Small intestine (tissue), 7 donors: ENCODE data around the gene CDK14. TPM values are rescaled to one million over a fixed set of nuclear protein-coding genes. Genes with fewer than 3 reads are reported as not detected.

Source experiments
- DNase-seq, 2 donors: peaks; one replicate each; pipeline versions ENCODE4 v3.0.0 to v3.0.0-alpha.2; 2013
- FAIRE-seq: peaks from 2 replicates; lab custom pipeline; 2012; peaks lifted over from hg19 to GRCh38; lab: Jason Lieb, UNC
- H3K27ac ChIP-seq, 3 donors: one replicate each; pipeline ENCODE4 v1.5.1; 2013; ENCODE audit warnings: low read length in 2 of 3, mild to moderate bottlenecking in 2 of 3, control low read depth in 1 of 3, inconsistent platforms in 1 of 3, low read depth in 1 of 3, moderate library complexity in 1 of 3
- H3K27me3 ChIP-seq, 3 donors: one replicate each; pipeline ENCODE4 v1.6.1; 2013; ENCODE audit warnings: low read length in 3 of 3, inconsistent platforms in 1 of 3; ENCODE audit not compliant: control insufficient read depth in 3 of 3, insufficient read depth in 3 of 3
- H3K36me3 ChIP-seq, 3 donors: one replicate each; pipeline ENCODE4 v1.6.1; 2013; ENCODE audit warnings: low read length in 3 of 3, inconsistent platforms in 1 of 3, low read depth in 1 of 3, mild to moderate bottlenecking in 1 of 3, moderate library complexity in 1 of 3; ENCODE audit not compliant: control insufficient read depth in 3 of 3, insufficient read depth in 2 of 3
- H3K4me1 ChIP-seq, 3 donors: one replicate each; pipeline ENCODE4 v1.6.1; 2013; ENCODE audit warnings: low read length in 2 of 3, inconsistent platforms in 1 of 3, low read depth in 1 of 3, mild to moderate bottlenecking in 1 of 3, moderate library complexity in 1 of 3; ENCODE audit not compliant: control insufficient read depth in 3 of 3, insufficient read depth in 2 of 3
- H3K4me3 ChIP-seq, 3 donors: one replicate each; pipeline ENCODE4 v1.5.1; 2013; ENCODE audit warnings: low read length in 3 of 3, control low read depth in 1 of 3, inconsistent platforms in 1 of 3, low read depth in 1 of 3, mild to moderate bottlenecking in 1 of 3, moderate library complexity in 1 of 3
- H3K9me3 ChIP-seq, 2 donors: one replicate each; pipeline ENCODE4 v1.6.1; 2013; ENCODE audit warnings: low read depth in 1 of 2, low read length in 1 of 2; ENCODE audit not compliant: control insufficient read depth in 2 of 2, insufficient read depth in 1 of 2
- WGBS, 3 donors: extraction: QIAGEN DNeasy Blood & Tissue Kit; methylation state at CpG; one replicate each; pipeline ENCODE4 v1.1.7; 2013; 5-methylcytosine and 5-hydroxymethylcytosine counted together
- polyA plus RNA-seq, 4 donors: library from polyadenylated mRNA; stranded (reverse) in 3 of 4; unstranded in 1 of 4; fragments of 200-250 nt in 3 of 4; fragments of 120-200 nt in 1 of 4; gene quantifications; one replicate each; pipeline versions ENCODE4 v1.2.1 to v1.2.3, GENCODE V29; 2013
- donor health status: healthy with polysubstance abuse.
- donor health status: control.
- donor health status: control.
- donor health status: Bipolar disorder and iron deficiency.
- donor health status: healthy.

The CDK14 gene
- polyA plus RNA-seq, 4 donors, result 1.1 to 6.3 (median 2.0) TPM; not detected in 1

GRCh38 chr7:90570373-90570959 lies 25.7 kb upstream of the CDK14 start:
- H3K4me1 ChIP-seq, result peaks cover 0 to 2% (median 0%) of the 10 kb centered on the region in 3 donors
- no peak overlapping the region for H3K27ac ChIP-seq
- H3K9me3 ChIP-seq, result no peaks in the 10 kb centered on the region
- peaks cover 0 to 2% (median 0%) of the 10 kb centered on the region in 3 donors for H3K27me3 ChIP-seq
- no peak for DNase-seq
- FAIRE-seq, result no peak
- no peak overlapping the region for H3K4me3 ChIP-seq
- WGBS, 3 donors, result 65 to 74% (median 70%) methylated on average over 1 of the region's 1 CpG
- no peaks in the 10 kb centered on the region for H3K36me3 ChIP-seq

GRCh38 chr7:90574146-90574819 lies 21.8 kb upstream of the CDK14 start:
- WGBS, 3 donors, result 23 to 45% (median 34%) methylated on average over 3 of the region's 3 CpGs
- Histone ChIP-seq H3K4me1 (peaks cover 0 to 2% (median 0%) of the 10 kb centered on the region in 3 donors), H3K4me3 (no peak overlapping the region), H3K9me3 (no peaks in the 10 kb centered on the region), H3K27me3 (no peaks in the 10 kb centered on the region), H3K27ac (no peak overlapping the region), H3K36me3 (no peaks in the 10 kb centered on the region)
- DNase-seq (peak in 1 of 2 donors; percentile 44), FAIRE-seq (no peak)

- Histone ChIP-seq H3K27ac (no peak overlapping the region), H3K4me3 (no peak overlapping the region), H3K9me3 (no peaks in the 10 kb centered on the region), H3K27me3 (no peaks in the 10 kb centered on the region), H3K36me3 (no peaks in the 10 kb centered on the region), H3K4me1 (peaks cover 0 to 2% (median 0%) of the 10 kb centered on the region in 3 donors)
- 91 to 94% (median 93%) methylated on average over 1 of the region's 1 CpG for WGBS, 3 donors
- no peak for FAIRE-seq
- no peak for DNase-seq
Observed at GRCh38 chr7:90574820-90575187, 21.3 kb upstream of the CDK14 start.

- Histone ChIP-seq H3K9me3 (no peaks in the 10 kb centered on the region), H3K27ac (no peak overlapping the region), H3K4me1 (peaks cover 0 to 2% (median 0%) of the 10 kb centered on the region in 3 donors), H3K36me3 (no peaks in the 10 kb centered on the region), H3K4me3 (no peak overlapping the region), H3K27me3 (no peaks in the 10 kb centered on the region)
- FAIRE-seq, result no peak
- 65 to 68% (median 65%) methylated on average over 4 of the region's 4 CpGs for WGBS, 3 donors
- DNase-seq, result no peak
Observed at GRCh38 chr7:90579181-90579688, 16.9 kb upstream of the CDK14 start.

- no peaks in the 10 kb centered on the region for H3K27me3 ChIP-seq
- WGBS, 3 donors, result 87 to 91% (median 90%) methylated on average over 3 of the region's 3 CpGs
- no peak overlapping the region for H3K4me3 ChIP-seq
- H3K36me3 ChIP-seq, result no peaks in the 10 kb centered on the region
- no peaks in the 10 kb centered on the region for H3K4me1 ChIP-seq
- FAIRE-seq (no peak), DNase-seq (no peak)
- no peaks in the 10 kb centered on the region for H3K9me3 ChIP-seq
- H3K27ac ChIP-seq, result no peak overlapping the region
Observed at GRCh38 chr7:90580051-90580450, 16.1 kb upstream of the CDK14 start.

- no peak for FAIRE-seq
- Histone ChIP-seq H3K9me3 (no peaks in the 10 kb centered on the region), H3K27ac (no peak overlapping the region), H3K36me3 (no peaks in the 10 kb centered on the region), H3K27me3 (no peaks in the 10 kb centered on the region), H3K4me1 (no peaks in the 10 kb centered on the region), H3K4me3 (no peak overlapping the region)
- no peak for DNase-seq
- 78 to 86% (median 85%) methylated on average over 2 of the region's 2 CpGs for WGBS, 3 donors
Observed at GRCh38 chr7:90582164-90582563, 14.0 kb upstream of the CDK14 start.

GRCh38 chr7:90584378-90584777 lies 11.7 kb upstream of the CDK14 start:
- no peak overlapping the region for H3K4me3 ChIP-seq
- FAIRE-seq (no peak), DNase-seq (no peak)
- H3K36me3 ChIP-seq, result no peaks in the 10 kb centered on the region
- WGBS, 3 donors, result 64 to 86% (median 80%) methylated on average over 1 of the region's 1 CpG
- no peaks in the 10 kb centered on the region for H3K9me3 ChIP-seq
- H3K27ac ChIP-seq, result no peak overlapping the region
- H3K4me1 ChIP-seq, result no peaks in the 10 kb centered on the region
- H3K27me3 ChIP-seq, result no peaks in the 10 kb centered on the region

GRCh38 chr7:90586091-90586490 lies 10.0 kb upstream of the CDK14 start:
- H3K27me3 ChIP-seq, result no peaks in the 10 kb centered on the region
- FAIRE-seq (no peak), DNase-seq (no peak)
- no peak overlapping the region for H3K27ac ChIP-seq
- no peaks in the 10 kb centered on the region for H3K9me3 ChIP-seq
- no peak overlapping the region for H3K4me3 ChIP-seq
- no peaks in the 10 kb centered on the region for H3K4me1 ChIP-seq
- whole genome bisulfite sequencing, 3 donors, result 82 to 96% (median 88%) methylated on average over 1 of the region's 1 CpG
- H3K36me3 ChIP-seq, result no peaks in the 10 kb centered on the region
